ENCODE data around the gene CCDC71L. TPM values are rescaled to one million over a fixed set of nuclear protein-coding genes. Genes with fewer than 3 reads are reported as not detected.
A peak's percentile ranks its signal among the peaks of the same experiment; 100 is the strongest.
"Not testable (repeated sequence)": the region's sequence is repeated elsewhere in the genome, so short reads cannot be mapped to it uniquely, and the experiment has no call there.

Gene CCDC71L
- total RNA-seq: 20.3 and 21.0 TPM in 2 replicates
- long read RNA-seq, full-length matches to known transcripts: 3 of 4 reads
- long read RNA-seq, partial matches to known transcripts: 0 of 4 reads
- long read RNA-seq, other reads (novel, unspliced or antisense): 1 of 4 reads

GRCh38 chr7:106660862-106661720 is at the start of gene CCDC71L:
Gene CCDC71L (minus strand): TSS chr7:106661158. CDS start chr7:106660896, 262 bp downstream.
- H3K4me1 Mint-ChIP-seq (ENCODE audit: low read depth): peaks cover 11% of the 10 kb centered on the region
- no peaks in the 10 kb centered on the region for H3K36me3 Mint-ChIP-seq (ENCODE audit: insufficient read depth)
- peak; percentile 75 for DNase-seq (ENCODE audit: low spot score, unreplicated experiment)
- no peak for TF ChIP-seq CTCF (IDR thresholded peaks at IDR 0.05; ENCODE audit: unreplicated experiment)
- H3K27ac Mint-ChIP-seq: peak within 1 kb of the TSS; percentile 91
- H3K27me3 Mint-ChIP-seq: peaks cover 3% of the 10 kb centered on the region
- H3K9me3 Mint-ChIP-seq (ENCODE audit: low read depth): no peaks in the 10 kb centered on the region
- peak within 1 kb of the TSS; percentile 77 for H3K4me3 Mint-ChIP-seq (ENCODE audit: low read depth)

- not testable (repeated sequence) for DNase-seq (ENCODE audit: low spot score, unreplicated experiment); H3K4me1 Mint-ChIP-seq (ENCODE audit: low read depth); H3K9me3 Mint-ChIP-seq (ENCODE audit: low read depth); H3K4me3 Mint-ChIP-seq (ENCODE audit: low read depth); H3K36me3 Mint-ChIP-seq (ENCODE audit: insufficient read depth); H3K27ac Mint-ChIP-seq; H3K27me3 Mint-ChIP-seq
Observed at GRCh38 chr7:106709604-106710003, 48.6 kb upstream of the CCDC71L start.

- peaks cover 3% of the 10 kb centered on the region for H3K27me3 Mint-ChIP-seq
- no peaks in the 10 kb centered on the region for H3K36me3 Mint-ChIP-seq (ENCODE audit: insufficient read depth)
- H3K9me3 Mint-ChIP-seq (ENCODE audit: low read depth): peaks cover 2% of the 10 kb centered on the region
- DNase-seq (ENCODE audit: low spot score, unreplicated experiment): no peak
- no peak for TF ChIP-seq CTCF (IDR thresholded peaks at IDR 0.05; ENCODE audit: unreplicated experiment)
- no peak overlapping the region for H3K4me3 Mint-ChIP-seq (ENCODE audit: low read depth)
- peaks cover 6% of the 10 kb centered on the region for H3K4me1 Mint-ChIP-seq (ENCODE audit: low read depth)
- peak overlapping the region; percentile 21 for H3K27ac Mint-ChIP-seq
Observed at GRCh38 chr7:106704000-106704840, 43.3 kb upstream of the CCDC71L start.

GRCh38 chr7:106693677-106694353 is 32.9 kb upstream of the CCDC71L start:
- Mint-ChIP-seq H3K9me3 (ENCODE audit: low read depth) (peaks cover 18% of the 10 kb centered on the region), H3K27ac (no peak overlapping the region), H3K4me1 (ENCODE audit: low read depth) (no peaks in the 10 kb centered on the region), H3K4me3 (ENCODE audit: low read depth) (no peak overlapping the region), H3K27me3 (no peaks in the 10 kb centered on the region), H3K36me3 (ENCODE audit: insufficient read depth) (no peaks in the 10 kb centered on the region)
- no peak for TF ChIP-seq CTCF (IDR thresholded peaks at IDR 0.05; ENCODE audit: unreplicated experiment)
- no peak for DNase-seq (ENCODE audit: low spot score, unreplicated experiment)

GRCh38 chr7:106692450-106693051 is 31.6 kb upstream of the CCDC71L start:
- no peaks in the 10 kb centered on the region for H3K4me1 Mint-ChIP-seq (ENCODE audit: low read depth)
- H3K27me3 Mint-ChIP-seq: no peaks in the 10 kb centered on the region
- no peak for DNase-seq (ENCODE audit: low spot score, unreplicated experiment)
- no peak overlapping the region for H3K27ac Mint-ChIP-seq
- H3K9me3 Mint-ChIP-seq (ENCODE audit: low read depth): peaks cover 17% of the 10 kb centered on the region
- no peaks in the 10 kb centered on the region for H3K36me3 Mint-ChIP-seq (ENCODE audit: insufficient read depth)
- H3K4me3 Mint-ChIP-seq (ENCODE audit: low read depth): no peak overlapping the region
- no peak for TF ChIP-seq CTCF (IDR thresholded peaks at IDR 0.05; ENCODE audit: unreplicated experiment)

GRCh38 chr7:106688161-106688560 is 27.2 kb upstream of the CCDC71L start:
- not testable (repeated sequence) for H3K36me3 Mint-ChIP-seq (ENCODE audit: insufficient read depth); H3K27ac Mint-ChIP-seq; H3K27me3 Mint-ChIP-seq; DNase-seq (ENCODE audit: low spot score, unreplicated experiment); H3K4me3 Mint-ChIP-seq (ENCODE audit: low read depth); H3K4me1 Mint-ChIP-seq (ENCODE audit: low read depth)
- H3K9me3 Mint-ChIP-seq (ENCODE audit: low read depth): peaks cover 23% of the 10 kb centered on the region
